ENCODE results near the gene MAP1LC3B2.

DNA sequence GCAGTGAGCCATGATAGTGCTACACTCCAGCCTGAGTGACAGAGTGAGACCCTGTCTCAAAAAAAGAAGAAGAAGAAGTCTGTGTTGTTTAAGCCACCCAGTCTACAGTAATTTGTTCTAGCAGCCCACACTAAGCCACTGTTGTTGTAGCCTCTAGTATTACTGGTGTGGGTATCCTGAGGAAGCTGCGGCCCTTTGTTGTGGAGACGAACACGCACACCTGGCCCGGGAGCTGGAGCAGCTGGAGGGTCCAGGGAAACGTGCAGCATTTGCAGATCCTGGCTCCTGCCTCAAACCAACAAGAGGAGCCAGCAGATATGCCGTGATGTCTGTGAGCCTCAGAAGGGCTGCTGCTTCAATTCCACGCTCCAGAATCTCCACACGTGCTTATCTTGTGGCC, 65.3 kb downstream of the MAP1LC3B2 start:
- TF ChIP-seq, protein P1, sequence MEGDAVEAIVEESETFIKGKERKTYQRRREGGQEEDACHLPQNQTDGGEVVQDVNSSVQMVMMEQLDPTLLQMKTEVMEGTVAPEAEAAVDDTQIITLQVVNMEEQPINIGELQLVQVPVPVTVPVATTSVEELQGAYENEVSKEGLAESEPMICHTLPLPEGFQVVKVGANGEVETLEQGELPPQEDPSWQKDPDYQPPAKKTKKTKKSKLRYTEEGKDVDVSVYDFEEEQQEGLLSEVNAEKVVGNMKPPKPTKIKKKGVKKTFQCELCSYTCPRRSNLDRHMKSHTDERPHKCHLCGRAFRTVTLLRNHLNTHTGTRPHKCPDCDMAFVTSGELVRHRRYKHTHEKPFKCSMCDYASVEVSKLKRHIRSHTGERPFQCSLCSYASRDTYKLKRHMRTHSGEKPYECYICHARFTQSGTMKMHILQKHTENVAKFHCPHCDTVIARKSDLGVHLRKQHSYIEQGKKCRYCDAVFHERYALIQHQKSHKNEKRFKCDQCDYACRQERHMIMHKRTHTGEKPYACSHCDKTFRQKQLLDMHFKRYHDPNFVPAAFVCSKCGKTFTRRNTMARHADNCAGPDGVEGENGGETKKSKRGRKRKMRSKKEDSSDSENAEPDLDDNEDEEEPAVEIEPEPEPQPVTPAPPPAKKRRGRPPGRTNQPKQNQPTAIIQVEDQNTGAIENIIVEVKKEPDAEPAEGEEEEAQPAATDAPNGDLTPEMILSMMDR (conservative IDR thresholded peaks at IDR 0.05; ENCODE audit: low read length), result no peak
- TF ChIP-seq EZH2phosphoT487 (IDR thresholded peaks at IDR 0.05; ENCODE audit: borderline replicate concordance), result no peak

Measured in Loucy (cell line).